ENCODE measurements around the gene KIF23.

Gene KIF23

GRCh38 chr15:69424748-69425413 is 10.7 kb downstream of the KIF23 start:
- peaks cover 4% of the 10 kb centered on the region; the same call in 1 of the 2 replicates for H3K79me2 ChIP-seq (ENCODE audit: insufficient read depth, low read depth)

DNA sequence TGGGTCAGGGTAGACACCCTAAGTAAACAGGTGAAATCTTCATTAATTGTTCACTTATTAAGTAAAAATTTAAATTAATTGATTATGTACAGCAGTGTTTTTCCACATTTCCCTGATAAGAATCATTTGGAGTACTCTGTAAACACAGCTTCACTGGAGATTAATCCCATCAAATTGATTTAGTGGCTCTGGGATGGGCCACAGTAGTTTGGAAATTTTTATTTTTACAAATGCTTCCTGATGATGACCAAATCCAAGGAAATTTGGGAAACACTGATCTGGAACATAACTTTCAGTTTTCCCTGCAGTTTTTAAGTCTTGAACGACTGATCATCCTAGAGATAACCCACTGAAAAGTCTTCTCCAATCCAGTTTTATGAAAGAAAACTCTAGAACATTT is 19.7 kb downstream of the KIF23 start:
- H3K4me1 ChIP-seq (ENCODE audit: low read depth, poor library complexity, severe bottlenecking): no peaks in the 10 kb centered on the region
- no peak overlapping the region for H3K4me2 ChIP-seq
- no peak overlapping the region for H2AFZ ChIP-seq (ENCODE audit: low read depth)
- no peak overlapping the region for H3K9ac ChIP-seq
- H3K79me2 ChIP-seq (ENCODE audit: insufficient read depth, low read depth): no peaks in the 10 kb centered on the region
- H3K36me3 ChIP-seq (ENCODE audit: insufficient read depth): peaks cover 9% of the 10 kb centered on the region; the same call in 1 of the 2 replicates
- no peak for TF ChIP-seq CTCF (conservative IDR thresholded peaks at IDR 0.05; ENCODE audit: low read depth, low read length)
- H3K27me3 ChIP-seq (ENCODE audit: insufficient read depth, low read depth): no peaks in the 10 kb centered on the region
- H4K20me1 ChIP-seq (ENCODE audit: insufficient read depth): no peaks in the 10 kb centered on the region
- H3K4me3 ChIP-seq (IDR thresholded peaks at IDR 0.05; ENCODE audit: insufficient read depth, low read depth, low read length): no peak overlapping the region
- no peak overlapping the region for H3K27ac ChIP-seq

More at GRCh38 chr15:69424748-69425413, 10.7 kb downstream of the KIF23 start:
- TF ChIP-seq CTCF (conservative IDR thresholded peaks at IDR 0.05; ENCODE audit: low read depth, low read length): no peak
- no peak overlapping the region for H2AFZ ChIP-seq (ENCODE audit: low read depth)
- no peak overlapping the region for H3K4me2 ChIP-seq
- no peak overlapping the region for H3K27ac ChIP-seq
- H3K9ac ChIP-seq: no peak overlapping the region
- no peaks in the 10 kb centered on the region for H3K4me1 ChIP-seq (ENCODE audit: low read depth, poor library complexity, severe bottlenecking)
- H3K4me3 ChIP-seq (IDR thresholded peaks at IDR 0.05; ENCODE audit: insufficient read depth, low read depth, low read length): no peak overlapping the region
- H4K20me1 ChIP-seq (ENCODE audit: insufficient read depth): no peaks in the 10 kb centered on the region
- H3K27me3 ChIP-seq (ENCODE audit: insufficient read depth, low read depth): no peaks in the 10 kb centered on the region
- H3K36me3 ChIP-seq (ENCODE audit: insufficient read depth): peaks cover 21% of the 10 kb centered on the region

DNA sequence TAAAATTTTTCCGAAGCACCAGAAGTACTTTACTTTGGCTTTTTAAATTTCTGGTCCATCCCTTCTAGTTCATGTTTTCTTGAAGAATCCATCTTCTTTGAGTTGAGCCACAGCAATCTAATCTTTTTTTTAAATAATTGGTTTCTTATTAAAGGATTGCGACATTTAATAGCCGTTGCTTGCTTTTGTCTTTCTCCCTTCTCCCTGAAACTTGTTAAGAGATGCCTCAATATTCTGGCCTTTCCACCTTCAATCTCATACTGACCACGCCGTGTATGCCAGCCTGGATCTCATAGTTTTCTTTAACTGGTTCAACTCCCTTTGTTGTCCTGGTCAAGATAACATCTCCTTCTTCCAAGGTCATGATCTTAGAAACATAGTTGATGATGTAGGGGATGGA is 20.1 kb downstream of the KIF23 start:
- Histone ChIP-seq H2AFZ (ENCODE audit: low read depth) (no peak overlapping the region), H3K4me2 (no peak overlapping the region), H4K20me1 (ENCODE audit: insufficient read depth) (no peaks in the 10 kb centered on the region), H3K27ac (no peak overlapping the region), H3K36me3 (ENCODE audit: insufficient read depth) (peaks cover 6% of the 10 kb centered on the region; the same call in 1 of the 2 replicates), H3K4me3 (IDR thresholded peaks at IDR 0.05; ENCODE audit: insufficient read depth, low read depth, low read length) (no peak overlapping the region), H3K27me3 (ENCODE audit: insufficient read depth, low read depth) (no peaks in the 10 kb centered on the region), H3K4me1 (ENCODE audit: low read depth, poor library complexity, severe bottlenecking) (no peaks in the 10 kb centered on the region), H3K79me2 (ENCODE audit: insufficient read depth, low read depth) (no peaks in the 10 kb centered on the region), H3K9ac (no peak overlapping the region)
- TF ChIP-seq CTCF (conservative IDR thresholded peaks at IDR 0.05; ENCODE audit: low read depth, low read length): no peak

DNA sequence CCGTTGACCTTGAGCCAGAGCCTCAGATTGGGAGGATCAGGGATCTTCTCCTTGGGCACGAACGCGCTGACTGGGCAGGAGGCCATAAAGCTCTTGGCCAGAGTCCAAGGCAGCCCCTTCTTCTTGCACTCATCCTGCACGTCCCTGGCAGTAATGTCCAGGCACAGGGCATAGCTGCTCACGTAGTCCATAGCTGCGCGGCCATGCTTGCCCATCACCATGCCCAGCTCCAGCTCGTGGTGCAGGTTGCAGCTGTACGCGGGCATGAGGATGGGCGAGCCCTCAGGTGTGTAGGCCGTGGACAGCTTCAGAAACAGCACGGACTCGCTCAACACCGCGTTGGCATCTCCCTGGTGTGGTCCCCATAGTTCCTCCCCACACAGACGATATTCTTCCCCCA is 20.5 kb downstream of the KIF23 start:
- no peak for TF ChIP-seq CTCF (conservative IDR thresholded peaks at IDR 0.05; ENCODE audit: low read depth, low read length)
- Histone ChIP-seq H3K4me3 (IDR thresholded peaks at IDR 0.05; ENCODE audit: insufficient read depth, low read depth, low read length) (no peak overlapping the region), H3K9ac (no peak overlapping the region), H3K4me2 (no peak overlapping the region), H3K79me2 (ENCODE audit: insufficient read depth, low read depth) (no peaks in the 10 kb centered on the region), H3K27me3 (ENCODE audit: insufficient read depth, low read depth) (no peaks in the 10 kb centered on the region), H3K27ac (no peak overlapping the region), H2AFZ (ENCODE audit: low read depth) (no peak overlapping the region), H4K20me1 (ENCODE audit: insufficient read depth) (no peaks in the 10 kb centered on the region), H3K4me1 (ENCODE audit: low read depth, poor library complexity, severe bottlenecking) (no peaks in the 10 kb centered on the region), H3K36me3 (ENCODE audit: insufficient read depth) (peaks cover 6% of the 10 kb centered on the region; the same call in 1 of the 2 replicates)
